Neural crest cell (in vitro differentiated cells): ENCODE results near the gene QSER1. TPM values are rescaled to one million over a fixed set of nuclear protein-coding genes. Genes with fewer than 3 reads are reported as not detected.
"Not testable (repeated sequence)": the region's sequence is repeated elsewhere in the genome, so short reads cannot be mapped to it uniquely, and the experiment has no call there.

Source experiments
- DNase-seq: peaks from one replicate; pipeline ENCODE4 v3.0.0; 2021; ENCODE audit warnings: low read depth, mixed read lengths, low spot score
- H3K27ac Mint-ChIP-seq: one replicate; pipeline ENCODE4 v1.8.0; 2021; ENCODE audit warnings: mild to moderate bottlenecking, mixed read lengths; ENCODE audit not compliant: unreplicated experiment
- H3K27me3 Mint-ChIP-seq: 2 replicates; pipeline ENCODE4 v1.8.0; 2021; ENCODE audit warnings: low read depth, mild to moderate bottlenecking, mixed read lengths
- H3K36me3 Mint-ChIP-seq: 2 replicates; pipeline ENCODE4 v1.8.0; 2021; ENCODE audit warnings: low read depth, mild to moderate bottlenecking, mixed read lengths
- H3K4me1 Mint-ChIP-seq: 2 replicates; pipeline ENCODE4 v1.8.0; 2021; ENCODE audit warnings: mixed read lengths
- H3K4me3 Mint-ChIP-seq: one replicate; pipeline ENCODE4 v1.8.0; 2021; ENCODE audit warnings: mild to moderate bottlenecking, mixed read lengths
- H3K9me3 Mint-ChIP-seq: 2 replicates; pipeline ENCODE4 v1.8.0; 2021; ENCODE audit warnings: mixed read lengths
- total RNA-seq: library from RNA; stranded (reverse); gene quantifications from 2 replicates; pipeline ENCODE4 v1.2.1, GENCODE V29; 2021
- TF ChIP-seq, protein P1 (sequence below): fragments of 200-600 bp; sonication (generic); conservative IDR thresholded peaks from 2 replicates; pipeline ENCODE4 v1.5.0; 2021; ENCODE audit warnings: antibody characterized with exemption, mild to moderate bottlenecking

QSER1 gene
- total RNA-seq, 1 donor from 2014 or later: 59.4 TPM

DNA sequence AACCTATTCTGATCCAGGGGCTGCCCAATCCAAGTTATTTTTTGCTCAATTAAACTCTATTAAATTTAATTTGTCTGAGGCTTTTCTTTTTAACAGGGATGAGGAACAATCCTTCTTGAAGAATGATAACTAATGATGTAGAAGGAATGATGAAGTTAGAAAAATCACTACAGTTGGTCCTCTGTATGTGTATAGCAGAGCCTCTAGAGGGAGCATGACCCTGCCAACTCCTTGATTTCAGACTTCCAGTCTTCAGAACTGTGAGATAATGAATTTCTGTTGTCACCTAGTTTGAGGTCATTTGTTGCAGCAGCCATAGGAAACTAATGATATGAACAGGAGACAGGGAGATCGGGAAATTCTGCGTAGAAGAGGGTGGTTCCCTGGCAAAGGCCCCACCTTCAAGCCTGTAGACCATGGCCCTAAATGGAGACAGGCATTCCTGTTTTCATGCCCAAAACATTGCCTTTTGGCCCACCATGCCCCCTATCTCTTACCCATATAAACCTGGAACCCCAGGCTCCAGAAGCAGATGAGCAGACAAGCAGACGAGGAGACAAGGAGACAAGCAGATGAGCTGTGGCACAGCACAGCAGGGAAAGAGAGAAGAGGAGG is 7.7 kb upstream of the QSER1 start:
- TF ChIP-seq, protein P1, sequence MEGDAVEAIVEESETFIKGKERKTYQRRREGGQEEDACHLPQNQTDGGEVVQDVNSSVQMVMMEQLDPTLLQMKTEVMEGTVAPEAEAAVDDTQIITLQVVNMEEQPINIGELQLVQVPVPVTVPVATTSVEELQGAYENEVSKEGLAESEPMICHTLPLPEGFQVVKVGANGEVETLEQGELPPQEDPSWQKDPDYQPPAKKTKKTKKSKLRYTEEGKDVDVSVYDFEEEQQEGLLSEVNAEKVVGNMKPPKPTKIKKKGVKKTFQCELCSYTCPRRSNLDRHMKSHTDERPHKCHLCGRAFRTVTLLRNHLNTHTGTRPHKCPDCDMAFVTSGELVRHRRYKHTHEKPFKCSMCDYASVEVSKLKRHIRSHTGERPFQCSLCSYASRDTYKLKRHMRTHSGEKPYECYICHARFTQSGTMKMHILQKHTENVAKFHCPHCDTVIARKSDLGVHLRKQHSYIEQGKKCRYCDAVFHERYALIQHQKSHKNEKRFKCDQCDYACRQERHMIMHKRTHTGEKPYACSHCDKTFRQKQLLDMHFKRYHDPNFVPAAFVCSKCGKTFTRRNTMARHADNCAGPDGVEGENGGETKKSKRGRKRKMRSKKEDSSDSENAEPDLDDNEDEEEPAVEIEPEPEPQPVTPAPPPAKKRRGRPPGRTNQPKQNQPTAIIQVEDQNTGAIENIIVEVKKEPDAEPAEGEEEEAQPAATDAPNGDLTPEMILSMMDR: peak; percentile 57
- Mint-ChIP-seq H3K36me3 (no peaks in the 10 kb centered on the region), H3K4me1 (peaks cover 13% of the 10 kb centered on the region), H3K9me3 (no peaks in the 10 kb centered on the region), H3K27me3 (no peaks in the 10 kb centered on the region), H3K4me3 (peak overlapping the region; percentile 3), H3K27ac (no peak overlapping the region)
- no peak for DNase-seq

DNA sequence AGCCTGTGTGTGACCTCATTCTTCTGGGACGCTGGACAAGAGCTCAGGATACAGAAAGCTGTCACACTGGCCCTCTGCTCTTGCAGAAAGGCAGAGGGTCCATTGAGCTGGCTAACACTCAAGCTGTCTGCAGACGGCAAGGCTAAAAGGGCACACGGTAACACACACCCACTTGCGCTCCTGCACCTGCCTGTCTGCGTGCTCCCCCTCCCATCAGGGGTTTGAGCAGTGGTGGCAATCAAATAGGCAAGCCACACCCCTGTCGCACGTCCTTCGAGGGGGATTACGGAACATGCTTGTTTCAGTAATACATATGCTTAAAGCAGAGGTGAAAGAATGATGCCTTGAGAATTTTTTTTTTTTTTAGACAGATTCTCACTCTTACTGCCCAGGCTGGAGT is 7.1 kb upstream of the QSER1 start:
- no peak for DNase-seq
- no peaks in the 10 kb centered on the region for H3K36me3 Mint-ChIP-seq
- H3K4me3 Mint-ChIP-seq: no peak overlapping the region
- H3K4me1 Mint-ChIP-seq: peaks cover 13% of the 10 kb centered on the region
- no peaks in the 10 kb centered on the region for H3K9me3 Mint-ChIP-seq
- no peaks in the 10 kb centered on the region for H3K27me3 Mint-ChIP-seq
- TF ChIP-seq, protein P1: no peak
- no peak overlapping the region for H3K27ac Mint-ChIP-seq

DNA sequence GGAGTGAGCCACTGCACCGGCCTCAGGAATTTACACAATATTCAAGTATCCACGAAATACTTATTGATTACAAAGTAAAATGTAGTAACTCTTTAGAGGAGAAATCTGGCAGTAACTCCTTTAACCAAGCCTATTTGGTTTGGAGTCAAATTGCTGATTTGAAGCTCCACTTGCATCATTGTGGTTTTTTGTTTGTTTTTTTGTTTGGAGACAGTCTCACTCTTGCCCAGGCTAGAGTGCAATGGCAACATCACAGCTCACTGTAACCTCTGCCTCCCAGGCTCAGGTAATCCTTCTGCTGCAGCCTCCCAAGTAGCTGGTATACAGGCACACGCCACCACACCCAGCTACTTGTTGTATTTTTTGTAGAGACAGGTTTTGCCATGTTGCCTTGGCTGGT is 6.4 kb upstream of the QSER1 start:
- Mint-ChIP-seq H3K4me1 (peaks cover 17% of the 10 kb centered on the region), H3K36me3 (no peaks in the 10 kb centered on the region), H3K9me3 (no peaks in the 10 kb centered on the region), H3K4me3 (no peak overlapping the region), H3K27ac (no peak overlapping the region), H3K27me3 (no peaks in the 10 kb centered on the region)
- DNase-seq: no peak
- TF ChIP-seq, protein P1: no peak

DNA sequence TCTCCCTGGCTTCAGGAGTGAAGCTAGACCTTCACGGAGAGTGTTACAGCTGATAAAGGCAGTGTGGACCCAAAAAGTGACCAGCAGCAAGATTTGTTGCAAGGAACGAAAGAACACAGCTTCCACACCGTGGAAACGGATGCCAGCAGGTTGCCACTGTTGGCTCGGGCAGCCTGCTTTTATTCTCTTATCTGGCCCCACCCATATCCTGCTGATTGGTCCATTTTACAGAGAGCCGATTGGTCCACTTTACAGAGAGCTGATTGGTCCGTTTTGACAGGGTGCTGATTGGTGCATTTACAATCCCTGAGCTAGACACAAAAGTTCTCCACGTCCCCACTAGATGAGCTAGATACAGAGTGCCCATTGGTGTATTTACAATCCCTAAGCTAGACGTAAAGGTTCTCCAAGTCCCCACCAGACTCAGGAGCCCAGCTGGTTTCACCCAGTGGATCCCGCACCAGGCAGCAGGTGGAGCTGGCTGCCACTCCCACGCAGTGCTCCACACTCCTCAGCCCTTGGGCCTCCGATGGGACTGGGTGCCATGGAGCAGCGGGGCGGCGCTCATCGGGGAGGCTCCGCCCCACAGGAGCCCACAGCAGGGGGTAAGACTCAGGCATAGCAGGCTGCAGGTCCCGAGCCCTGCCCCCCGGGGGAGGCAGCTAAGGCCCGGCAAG is 4.8 kb upstream of the QSER1 start:
- Mint-ChIP-seq H3K4me1 (peaks cover 28% of the 10 kb centered on the region), H3K4me3 (peak overlapping the region; percentile 47)
- H3K9me3 Mint-ChIP-seq, H3K36me3 Mint-ChIP-seq, DNase-seq, H3K27me3 Mint-ChIP-seq, H3K27ac Mint-ChIP-seq: not testable (repeated sequence)

DNA sequence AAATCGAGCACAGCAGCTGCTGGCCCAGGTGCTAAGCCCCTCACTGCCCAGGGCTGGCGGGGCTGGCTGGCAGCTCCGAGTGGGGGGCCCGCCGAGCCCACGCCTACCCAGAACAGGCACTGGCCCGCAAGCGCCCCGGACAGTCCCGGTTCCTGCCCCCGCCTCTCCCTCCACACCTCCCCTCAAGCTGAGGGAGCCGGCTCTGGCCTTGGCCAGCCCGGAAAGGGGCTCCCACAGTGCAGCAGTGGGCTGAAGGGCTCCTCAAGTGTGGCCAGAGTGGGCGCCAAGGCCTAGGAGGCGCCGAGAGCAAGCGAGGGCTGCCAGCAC is 4.3 kb upstream of the QSER1 start:
- H3K4me3 Mint-ChIP-seq, DNase-seq, H3K36me3 Mint-ChIP-seq, H3K9me3 Mint-ChIP-seq, H3K27ac Mint-ChIP-seq, H3K27me3 Mint-ChIP-seq: not testable (repeated sequence)
- H3K4me1 Mint-ChIP-seq: peaks cover 28% of the 10 kb centered on the region

DNA sequence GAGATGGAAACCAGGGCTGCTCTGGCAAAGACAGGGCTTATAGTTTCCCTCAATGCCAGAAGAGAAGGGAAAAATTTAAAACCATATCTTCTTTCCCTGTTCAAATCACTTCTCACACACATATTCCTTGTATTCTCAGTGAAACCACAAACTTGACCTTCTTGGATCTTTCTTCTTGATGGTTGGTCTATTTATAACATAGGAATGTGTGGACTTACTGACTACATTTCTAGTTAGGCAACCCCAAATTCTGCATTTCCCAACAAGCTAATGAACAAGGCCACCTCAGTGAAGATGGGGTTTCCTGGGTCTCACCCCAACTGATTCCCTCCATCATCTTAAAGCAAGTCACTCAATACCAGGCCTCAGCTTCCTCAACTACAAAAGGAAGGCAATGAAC is 3.8 kb upstream of the QSER1 start:
- Mint-ChIP-seq H3K27me3 (no peaks in the 10 kb centered on the region), H3K4me1 (peaks cover 28% of the 10 kb centered on the region), H3K27ac (no peak overlapping the region)

More for the DNA sequence above, 3.8 kb upstream of the QSER1 start:
- Mint-ChIP-seq H3K36me3 (no peaks in the 10 kb centered on the region), H3K9me3 (no peaks in the 10 kb centered on the region), H3K4me3 (peak overlapping the region; percentile 34)
- TF ChIP-seq, protein P1: no peak
- DNase-seq: no peak
